Activated CD8-positive, alpha-beta T cell treated with anti-CD3 and anti-CD28 coated beads for 36 hours (primary cell): ENCODE measurements around the gene SLC13A4. TPM values are rescaled to one million over a fixed set of nuclear protein-coding genes. Genes with fewer than 3 reads are reported as not detected.

ENCODE experiments used
- ATAC-seq: fragments of 200-7000 bp; cut with Tn5 transposase; one replicate; pipeline ENCODE4 v1.10.0; 2021; ENCODE audit warnings: mild to moderate bottlenecking, moderate library complexity
- CTCF ChIA-PET: fragments of 350-600 bp; sonication (Branson Sonifier 250); formaldehyde crosslinking; loops from one replicate; lab custom pipeline; 2021; ENCODE audit warnings: antibody characterized with exemption; lab: Charles Lee
- POLR2A ChIA-PET: fragments of 350-600 bp; sonication (Branson Sonifier 250); formaldehyde crosslinking; loops from one replicate; lab custom pipeline; 2021; ENCODE audit warnings: antibody characterized with exemption; lab: Charles Lee
- DNase-seq: peaks from one replicate; pipeline ENCODE4 v3.0.0-alpha.2; 2020
- H3K27ac Mint-ChIP-seq: one replicate; pipeline ENCODE4 v1.8.0; 2021; ENCODE audit warnings: mild to moderate bottlenecking, mixed read lengths
- H3K27me3 Mint-ChIP-seq: one replicate; pipeline ENCODE4 v1.8.0; 2021; ENCODE audit warnings: mixed read lengths
- H3K36me3 Mint-ChIP-seq: one replicate; pipeline ENCODE4 v1.8.0; 2021; ENCODE audit warnings: low read depth, mixed read lengths
- H3K4me1 Mint-ChIP-seq: one replicate; pipeline ENCODE4 v1.8.0; 2021; ENCODE audit warnings: low read depth, mixed read lengths
- H3K4me3 Mint-ChIP-seq: one replicate; pipeline ENCODE4 v1.8.0; 2021; ENCODE audit warnings: mild to moderate bottlenecking, moderate library complexity, mixed read lengths
- H3K9me3 Mint-ChIP-seq: one replicate; pipeline ENCODE4 v1.8.0; 2021; ENCODE audit warnings: mixed read lengths
- intact Hi-C: fragments of 100-400 bp; cut with micrococcal nuclease; formaldehyde crosslinking; loops from one replicate; pipeline ENCODE4 v1.10.0; 2022
- total RNA-seq, 2 experiments: library from RNA; stranded (reverse); gene quantifications; one replicate each; pipeline ENCODE4 v1.2.3, GENCODE V29; 2021
- TF ChIP-seq, protein P1 (sequence below): fragments of 200-600 bp; IDR thresholded peaks from one replicate; pipeline ENCODE4 v1.8.0; 2022; ENCODE audit warnings: antibody characterized with exemption, mild to moderate bottlenecking

The SLC13A4 gene
- total RNA-seq, 2 experiments from 2014 or later = not detected

DNA sequence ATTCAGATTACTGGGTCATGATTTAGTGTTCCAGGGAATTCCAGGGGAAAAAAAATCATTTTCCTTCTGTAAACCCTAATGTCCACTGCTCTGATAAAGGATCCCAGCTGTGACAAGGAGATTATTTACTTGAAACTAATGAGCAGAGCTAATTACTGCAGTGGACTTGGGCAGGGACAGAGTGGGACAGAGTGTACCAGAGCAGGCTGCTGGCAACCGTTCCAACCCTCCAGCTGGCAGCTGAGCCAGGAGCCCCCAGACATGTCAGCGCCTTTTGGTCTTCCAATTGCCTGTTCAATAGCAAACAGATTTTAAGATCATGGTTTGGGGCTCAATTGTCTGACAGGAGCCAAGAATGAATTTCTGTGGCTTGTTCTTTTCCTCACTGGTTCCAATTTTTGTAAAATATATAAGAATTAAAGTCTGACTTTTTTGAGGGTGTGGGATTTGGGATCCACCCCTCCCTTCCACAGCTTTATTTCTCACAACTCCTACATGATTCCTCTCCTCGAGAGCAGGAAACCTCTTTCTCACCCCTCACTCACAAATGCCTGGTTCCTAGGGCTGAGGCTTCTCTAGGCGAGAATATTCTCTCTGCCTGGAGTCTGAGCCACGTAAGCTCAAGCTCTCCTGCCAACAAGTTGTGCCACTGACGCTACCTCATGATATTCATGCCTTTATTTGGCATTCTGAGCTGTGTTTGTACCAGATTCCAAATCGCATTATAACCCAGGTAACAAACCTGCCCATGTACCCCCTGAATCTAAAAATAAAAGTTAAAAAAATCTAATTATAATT is 41.2 kb upstream of the SLC13A4 start:
- no peaks in the 10 kb centered on the region for H3K36me3 Mint-ChIP-seq
- no peaks in the 10 kb centered on the region for H3K9me3 Mint-ChIP-seq
- ATAC-seq = no peak
- CTCF ChIA-PET = interaction anchor here (1.9 kb wide), 1 partner anchor 96 kb away, joined by 3 read pairs; no protein-coding TSS in a partner anchor
- TF ChIP-seq, protein P1, sequence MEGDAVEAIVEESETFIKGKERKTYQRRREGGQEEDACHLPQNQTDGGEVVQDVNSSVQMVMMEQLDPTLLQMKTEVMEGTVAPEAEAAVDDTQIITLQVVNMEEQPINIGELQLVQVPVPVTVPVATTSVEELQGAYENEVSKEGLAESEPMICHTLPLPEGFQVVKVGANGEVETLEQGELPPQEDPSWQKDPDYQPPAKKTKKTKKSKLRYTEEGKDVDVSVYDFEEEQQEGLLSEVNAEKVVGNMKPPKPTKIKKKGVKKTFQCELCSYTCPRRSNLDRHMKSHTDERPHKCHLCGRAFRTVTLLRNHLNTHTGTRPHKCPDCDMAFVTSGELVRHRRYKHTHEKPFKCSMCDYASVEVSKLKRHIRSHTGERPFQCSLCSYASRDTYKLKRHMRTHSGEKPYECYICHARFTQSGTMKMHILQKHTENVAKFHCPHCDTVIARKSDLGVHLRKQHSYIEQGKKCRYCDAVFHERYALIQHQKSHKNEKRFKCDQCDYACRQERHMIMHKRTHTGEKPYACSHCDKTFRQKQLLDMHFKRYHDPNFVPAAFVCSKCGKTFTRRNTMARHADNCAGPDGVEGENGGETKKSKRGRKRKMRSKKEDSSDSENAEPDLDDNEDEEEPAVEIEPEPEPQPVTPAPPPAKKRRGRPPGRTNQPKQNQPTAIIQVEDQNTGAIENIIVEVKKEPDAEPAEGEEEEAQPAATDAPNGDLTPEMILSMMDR = no peak
- H3K4me3 Mint-ChIP-seq = no peak overlapping the region
- H3K27ac Mint-ChIP-seq = no peak overlapping the region
- intact Hi-C loops = no loop called here
- POLR2A ChIA-PET = interaction anchor here (0.6 kb wide), 1 partner anchor 1709 kb away, joined by 3 read pairs; no protein-coding TSS in a partner anchor
- peaks cover 22% of the 10 kb centered on the region for H3K27me3 Mint-ChIP-seq
- no peak for DNase-seq
- H3K4me1 Mint-ChIP-seq = no peaks in the 10 kb centered on the region

DNA sequence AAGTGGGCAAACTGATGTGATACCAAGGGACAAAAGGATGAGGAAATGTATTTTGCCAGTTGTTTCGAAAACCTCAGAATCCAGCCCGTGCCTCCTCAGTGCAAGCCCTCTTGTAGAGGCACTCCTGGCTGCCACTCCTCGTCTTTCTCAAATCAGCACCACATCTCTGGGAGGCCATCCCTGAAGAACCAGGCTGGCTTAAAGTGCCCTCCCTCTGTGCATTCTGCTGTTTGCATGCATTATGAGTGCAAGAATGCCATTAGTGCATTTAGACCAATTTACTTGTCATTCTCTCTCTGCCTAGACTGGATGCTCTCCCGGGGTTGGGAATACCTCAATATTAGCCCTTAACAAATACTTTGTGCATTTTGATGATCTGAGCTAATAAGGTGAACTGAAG is 40.5 kb upstream of the SLC13A4 start:
- no peaks in the 10 kb centered on the region for H3K36me3 Mint-ChIP-seq
- TF ChIP-seq, protein P1 = no peak
- intact Hi-C loops = no loop called here
- DNase-seq (no peak), ATAC-seq (no peak)
- H3K4me1 Mint-ChIP-seq = no peaks in the 10 kb centered on the region
- no peak overlapping the region for H3K27ac Mint-ChIP-seq
- peaks cover 25% of the 10 kb centered on the region for H3K27me3 Mint-ChIP-seq
- no peaks in the 10 kb centered on the region for H3K9me3 Mint-ChIP-seq
- no peak overlapping the region for H3K4me3 Mint-ChIP-seq
- ChIA-PET CTCF (interaction anchor here (1.9 kb wide), 1 partner anchor 95 kb away, joined by 3 read pairs; no protein-coding TSS in a partner anchor), POLR2A (no interaction called here)

DNA sequence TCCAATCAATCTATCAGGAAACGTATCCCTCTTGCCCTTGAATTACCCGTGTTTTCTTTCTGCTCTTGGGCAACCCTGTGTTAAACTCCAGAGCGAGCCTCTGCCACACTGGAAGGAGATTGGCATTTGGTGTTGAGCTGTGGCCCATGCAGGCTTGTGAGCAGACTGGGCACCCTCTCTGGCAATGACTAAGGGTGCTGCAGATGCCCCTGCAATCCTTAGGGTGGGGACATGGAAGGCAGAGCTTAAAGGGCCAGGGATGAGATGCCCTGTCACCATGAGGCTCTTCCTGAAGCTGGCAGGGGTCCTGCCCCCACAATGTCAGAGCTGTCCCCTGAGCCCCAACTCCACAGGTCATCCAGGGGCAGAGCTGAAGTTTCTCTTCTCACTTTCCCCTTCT is 40.1 kb upstream of the SLC13A4 start:
- DNase-seq (no peak), ATAC-seq (no peak)
- intact Hi-C loops = no loop called here
- Mint-ChIP-seq H3K36me3 (no peaks in the 10 kb centered on the region), H3K4me3 (no peak overlapping the region), H3K27ac (no peak overlapping the region), H3K4me1 (no peaks in the 10 kb centered on the region), H3K9me3 (no peaks in the 10 kb centered on the region), H3K27me3 (peaks cover 25% of the 10 kb centered on the region)
- ChIA-PET CTCF (interaction anchor here (1.9 kb wide), 1 partner anchor 94 kb away, joined by 3 read pairs; no protein-coding TSS in a partner anchor), POLR2A (no interaction called here)
- TF ChIP-seq, protein P1 = no peak

DNA sequence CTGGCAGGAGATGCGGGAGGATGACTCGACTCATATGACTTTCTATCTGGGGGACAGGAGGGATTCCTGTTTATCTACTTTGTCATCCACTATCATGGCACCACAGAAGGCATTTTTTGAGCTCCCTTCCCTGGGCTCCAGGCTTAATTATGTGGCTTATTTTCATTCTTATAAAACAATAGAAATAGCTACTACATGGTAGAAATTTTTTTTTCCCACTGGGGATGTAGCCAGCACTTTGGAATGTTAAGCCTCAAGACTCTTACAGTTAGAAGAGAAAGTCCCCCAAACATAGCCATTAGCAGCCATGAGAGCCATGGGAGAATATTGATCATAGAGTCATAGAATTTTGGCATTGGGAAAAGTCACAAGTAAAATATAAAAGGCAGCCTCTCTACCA is 35.3 kb upstream of the SLC13A4 start:
- ChIA-PET CTCF (no interaction called here), POLR2A (no interaction called here)
- intact Hi-C loops = no loop called here

More for the DNA sequence above, 35.3 kb upstream of the SLC13A4 start:
- Mint-ChIP-seq H3K27ac (no peak overlapping the region), H3K4me3 (no peak overlapping the region), H3K36me3 (no peaks in the 10 kb centered on the region), H3K4me1 (no peaks in the 10 kb centered on the region), H3K9me3 (no peaks in the 10 kb centered on the region), H3K27me3 (peaks cover 44% of the 10 kb centered on the region)
- no peak for ATAC-seq
- TF ChIP-seq, protein P1 = no peak
- no peak for DNase-seq
